DOHH2 (cell line): ENCODE measurements around the gene CAMKMT.

Experiments used
- H3F3A ChIP-seq: fragments of 200-600 bp; sonication (generic), shearing (Covaris generic); 2 replicates; pipeline ENCODE4 v1.6.0; 2016; ENCODE audit warnings: antibody characterized with exemption, mild to moderate bottlenecking; ENCODE audit not compliant: control insufficient read depth, insufficient read depth
- H3K27ac ChIP-seq: fragments of 200-600 bp; sonication (generic); 2 replicates; pipeline ENCODE4 v1.5.1; 2014; ENCODE audit warnings: low read depth, mild to moderate bottlenecking, low read length, moderate library complexity
- H3K27me3 ChIP-seq: fragments of 200-600 bp; sonication (generic); 2 replicates; pipeline ENCODE4 v1.6.1; 2014; ENCODE audit warnings: mild to moderate bottlenecking, low read length, mixed read lengths; ENCODE audit not compliant: control insufficient read depth
- H3K36me3 ChIP-seq: fragments of 200-600 bp; sonication (generic); 2 replicates; pipeline ENCODE4 v1.6.1; 2014; ENCODE audit warnings: mild to moderate bottlenecking, low read length, moderate library complexity, mixed read lengths; ENCODE audit not compliant: control insufficient read depth
- H3K4me1 ChIP-seq: fragments of 200-600 bp; sonication (generic); 2 replicates; pipeline ENCODE4 v1.6.1; 2014; ENCODE audit warnings: mild to moderate bottlenecking, low read length, mixed read lengths; ENCODE audit not compliant: control insufficient read depth
- H3K4me2 ChIP-seq: fragments of 200-600 bp; sonication (generic); 2 replicates; pipeline ENCODE4 v1.6.0; 2014; ENCODE audit warnings: mild to moderate bottlenecking, low read length, moderate library complexity
- H3K4me3 ChIP-seq: fragments of 200-600 bp; sonication (generic); 2 replicates; pipeline ENCODE4 v1.5.1; 2014; ENCODE audit warnings: mild to moderate bottlenecking, low read length, mixed read lengths
- H3K79me2 ChIP-seq: fragments of 200-600 bp; sonication (generic); 2 replicates; pipeline ENCODE4 v1.6.1; 2014; ENCODE audit warnings: mild to moderate bottlenecking, low read length, mixed read lengths; ENCODE audit not compliant: control insufficient read depth
- H3K9me2 ChIP-seq: fragments of 200-600 bp; sonication (generic); replicated peaks from 2 replicates; pipeline ENCODE4 v1.6.1; 2014; ENCODE audit warnings: mild to moderate bottlenecking, low read length, mixed read lengths; ENCODE audit not compliant: control insufficient read depth
- H3K9me3 ChIP-seq: fragments of 200-600 bp; sonication (generic); 2 replicates; pipeline ENCODE4 v1.6.1; 2014; ENCODE audit warnings: antibody characterized with exemption, low read length, mixed read lengths; ENCODE audit not compliant: control insufficient read depth, insufficient read depth
- H4K20me1 ChIP-seq: fragments of 200-600 bp; sonication (generic); 2 replicates; pipeline ENCODE4 v1.6.0; 2014; ENCODE audit warnings: low read depth, mild to moderate bottlenecking, antibody characterized with exemption, low read length, moderate library complexity; ENCODE audit not compliant: control insufficient read depth, insufficient read depth
- EZH2phosphoT487 ChIP-seq: fragments of 200-600 bp; sonication (generic); IDR thresholded peaks from 2 replicates; pipeline ENCODE4 v1.6.1; 2017; ENCODE audit warnings: borderline replicate concordance, mild to moderate bottlenecking, antibody characterized with exemption, low read length, moderate library complexity, mixed read lengths
- TF ChIP-seq, protein P1 (sequence below): fragments of 200-600 bp; sonication (generic); IDR thresholded peaks from one replicate; pipeline ENCODE4 v1.5.1; 2014; ENCODE audit warnings: antibody characterized with exemption, mild to moderate bottlenecking, low read depth, low read length; ENCODE audit not compliant: poor library complexity, severe bottlenecking

Gene CAMKMT

DNA sequence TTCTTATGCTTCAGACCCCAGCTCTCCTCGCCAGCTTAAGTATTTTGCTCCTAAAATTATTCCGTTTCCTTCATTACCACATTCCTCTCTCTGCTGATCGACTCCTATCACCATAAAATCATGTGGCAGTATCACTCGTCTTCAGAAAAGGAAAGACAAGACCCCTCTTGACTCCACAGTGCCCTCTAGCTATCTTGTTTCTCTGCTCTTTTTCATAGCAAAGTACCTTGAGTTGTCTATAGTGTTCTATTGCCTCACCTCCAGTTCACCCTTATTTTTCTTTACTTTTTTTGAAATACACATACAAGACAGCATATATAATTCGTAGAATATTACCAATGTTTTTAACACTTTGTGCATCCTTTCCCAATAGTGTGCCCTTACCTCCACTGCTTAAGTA is 306.6 kb downstream of the CAMKMT start:
- TF ChIP-seq, protein P1, sequence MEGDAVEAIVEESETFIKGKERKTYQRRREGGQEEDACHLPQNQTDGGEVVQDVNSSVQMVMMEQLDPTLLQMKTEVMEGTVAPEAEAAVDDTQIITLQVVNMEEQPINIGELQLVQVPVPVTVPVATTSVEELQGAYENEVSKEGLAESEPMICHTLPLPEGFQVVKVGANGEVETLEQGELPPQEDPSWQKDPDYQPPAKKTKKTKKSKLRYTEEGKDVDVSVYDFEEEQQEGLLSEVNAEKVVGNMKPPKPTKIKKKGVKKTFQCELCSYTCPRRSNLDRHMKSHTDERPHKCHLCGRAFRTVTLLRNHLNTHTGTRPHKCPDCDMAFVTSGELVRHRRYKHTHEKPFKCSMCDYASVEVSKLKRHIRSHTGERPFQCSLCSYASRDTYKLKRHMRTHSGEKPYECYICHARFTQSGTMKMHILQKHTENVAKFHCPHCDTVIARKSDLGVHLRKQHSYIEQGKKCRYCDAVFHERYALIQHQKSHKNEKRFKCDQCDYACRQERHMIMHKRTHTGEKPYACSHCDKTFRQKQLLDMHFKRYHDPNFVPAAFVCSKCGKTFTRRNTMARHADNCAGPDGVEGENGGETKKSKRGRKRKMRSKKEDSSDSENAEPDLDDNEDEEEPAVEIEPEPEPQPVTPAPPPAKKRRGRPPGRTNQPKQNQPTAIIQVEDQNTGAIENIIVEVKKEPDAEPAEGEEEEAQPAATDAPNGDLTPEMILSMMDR, result peak; percentile 65
- TF ChIP-seq EZH2phosphoT487, result no peak
- no peak overlapping the region for H3K4me3 ChIP-seq
- no peak overlapping the region for H3K4me2 ChIP-seq
- H3K9me3 ChIP-seq, result no peaks in the 10 kb centered on the region
- H3K9me2 ChIP-seq, result no peaks in the 10 kb centered on the region
- H3K36me3 ChIP-seq, result no peaks in the 10 kb centered on the region
- no peaks in the 10 kb centered on the region for H3K27me3 ChIP-seq
- H3K27ac ChIP-seq, result no peak overlapping the region
- H3K79me2 ChIP-seq, result no peaks in the 10 kb centered on the region
- no peaks in the 10 kb centered on the region for H3K4me1 ChIP-seq
- no peaks in the 10 kb centered on the region for H3F3A ChIP-seq
- no peaks in the 10 kb centered on the region for H4K20me1 ChIP-seq

DNA sequence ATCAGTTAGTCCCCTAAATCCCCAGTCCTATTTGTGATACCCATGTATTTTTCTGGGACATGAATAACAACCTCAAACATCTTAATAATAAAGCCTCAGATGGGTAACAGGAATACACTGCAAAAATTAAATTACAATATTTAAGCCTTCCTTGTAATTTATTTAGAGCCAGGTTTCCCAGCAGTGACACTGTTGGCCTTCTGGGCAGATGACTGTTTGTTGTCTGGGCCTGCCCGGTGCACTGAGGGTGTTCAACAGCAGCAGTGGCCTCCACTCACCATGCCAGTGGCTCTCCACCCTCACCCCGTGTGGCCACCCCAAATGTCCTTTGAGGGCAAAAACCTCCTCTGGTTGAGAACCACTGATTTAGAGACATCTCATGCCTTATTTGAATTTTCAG is 309.5 kb downstream of the CAMKMT start:
- Histone ChIP-seq H3K9me2 (no peaks in the 10 kb centered on the region), H4K20me1 (no peaks in the 10 kb centered on the region), H3K36me3 (no peaks in the 10 kb centered on the region), H3K27ac (no peak overlapping the region), H3K4me3 (no peak overlapping the region), H3K4me2 (no peak overlapping the region), H3K27me3 (no peaks in the 10 kb centered on the region), H3F3A (no peaks in the 10 kb centered on the region), H3K4me1 (peaks cover 11% of the 10 kb centered on the region), H3K9me3 (no peaks in the 10 kb centered on the region), H3K79me2 (no peaks in the 10 kb centered on the region)
- TF ChIP-seq EZH2phosphoT487, result no peak
- TF ChIP-seq, protein P1, result no peak

DNA sequence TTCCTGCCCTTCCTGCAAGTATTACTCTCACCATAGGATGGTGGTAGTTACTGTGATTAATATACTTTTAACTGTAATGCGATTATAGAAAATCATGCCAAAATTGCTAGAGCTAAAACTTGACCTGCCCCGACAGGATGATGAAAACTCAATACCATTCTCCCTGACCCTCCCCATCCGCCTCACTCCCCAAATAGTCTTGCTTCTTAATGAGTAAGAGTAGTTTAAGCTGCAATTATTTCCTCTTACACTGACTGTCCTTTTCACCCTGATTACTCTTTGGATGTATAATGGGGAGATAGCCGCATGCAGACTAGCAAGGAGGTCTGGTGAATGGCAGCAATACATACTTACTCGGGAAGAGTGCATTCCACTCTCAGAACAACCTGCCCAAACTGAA is 310.2 kb downstream of the CAMKMT start:
- Histone ChIP-seq H4K20me1 (no peaks in the 10 kb centered on the region), H3K27ac (no peak overlapping the region), H3K4me2 (no peak overlapping the region), H3K4me1 (peaks cover 11% of the 10 kb centered on the region), H3F3A (no peaks in the 10 kb centered on the region), H3K27me3 (no peaks in the 10 kb centered on the region), H3K36me3 (no peaks in the 10 kb centered on the region), H3K9me3 (no peaks in the 10 kb centered on the region), H3K4me3 (no peak overlapping the region), H3K79me2 (no peaks in the 10 kb centered on the region), H3K9me2 (no peaks in the 10 kb centered on the region)
- TF ChIP-seq EZH2phosphoT487, result no peak
- TF ChIP-seq, protein P1, result no peak

DNA sequence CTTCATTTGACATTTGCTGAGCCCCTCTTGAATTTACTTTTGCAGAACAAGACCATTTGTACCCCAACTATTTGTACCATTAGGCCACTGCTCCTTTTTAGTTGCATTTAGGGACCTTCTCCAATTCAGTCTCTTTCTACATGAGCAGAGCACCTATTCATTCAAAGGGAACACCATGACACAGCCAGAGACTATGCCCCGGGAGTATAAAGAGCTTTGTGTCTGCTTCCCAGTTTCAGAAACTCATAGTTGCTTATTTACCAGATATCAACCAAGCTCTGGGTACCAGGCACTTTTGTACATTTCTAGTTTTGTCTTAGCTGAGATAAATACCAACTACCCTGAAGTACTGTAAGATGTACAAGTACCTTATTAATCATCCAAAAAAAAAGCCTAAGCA is 310.7 kb downstream of the CAMKMT start:
- no peaks in the 10 kb centered on the region for H3K9me2 ChIP-seq
- no peaks in the 10 kb centered on the region for H3K27me3 ChIP-seq
- H3F3A ChIP-seq, result no peaks in the 10 kb centered on the region
- H4K20me1 ChIP-seq, result no peaks in the 10 kb centered on the region
- no peaks in the 10 kb centered on the region for H3K36me3 ChIP-seq
- H3K9me3 ChIP-seq, result no peaks in the 10 kb centered on the region
- no peaks in the 10 kb centered on the region for H3K79me2 ChIP-seq
- no peak overlapping the region for H3K4me3 ChIP-seq
- H3K4me1 ChIP-seq, result peaks cover 11% of the 10 kb centered on the region
- H3K27ac ChIP-seq, result no peak overlapping the region
- no peak overlapping the region for H3K4me2 ChIP-seq
- TF ChIP-seq, protein P1, result no peak
- TF ChIP-seq EZH2phosphoT487, result no peak
